GM12801 (cell line): ENCODE data around the gene SETD1B.

Experiments
- CTCF ChIP-seq: IDR thresholded peaks from one replicate; pipeline ENCODE4 v1.5.1; 2011; ENCODE audit warnings: control low read depth; ENCODE audit not compliant: insufficient read length; ENCODE audit errors: extremely low read depth

SETD1B gene

GRCh38 chr12:121781998-121782979 is 21.5 kb upstream of the SETD1B start:
- TF ChIP-seq CTCF: no peak

DNA sequence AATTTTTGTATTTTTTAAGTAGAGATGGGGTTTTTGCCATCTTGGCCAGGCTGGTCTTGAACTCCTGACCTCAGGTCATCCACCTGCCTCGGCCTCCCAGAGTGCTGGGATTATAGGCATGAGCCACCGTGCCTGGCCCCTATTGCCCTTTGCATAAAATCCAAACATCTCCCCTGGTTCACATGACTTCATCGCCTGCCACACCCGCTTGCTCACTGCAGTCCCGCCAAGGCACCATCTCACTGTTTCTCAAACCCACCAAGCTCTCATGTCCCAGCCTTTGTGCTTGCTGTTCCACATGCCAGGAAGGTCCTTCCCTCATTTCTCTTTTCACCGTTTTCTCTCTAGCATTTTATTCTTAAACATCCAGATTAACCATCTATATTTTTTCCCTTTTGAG is 20.0 kb upstream of the SETD1B start:
- no peak for TF ChIP-seq CTCF

DNA sequence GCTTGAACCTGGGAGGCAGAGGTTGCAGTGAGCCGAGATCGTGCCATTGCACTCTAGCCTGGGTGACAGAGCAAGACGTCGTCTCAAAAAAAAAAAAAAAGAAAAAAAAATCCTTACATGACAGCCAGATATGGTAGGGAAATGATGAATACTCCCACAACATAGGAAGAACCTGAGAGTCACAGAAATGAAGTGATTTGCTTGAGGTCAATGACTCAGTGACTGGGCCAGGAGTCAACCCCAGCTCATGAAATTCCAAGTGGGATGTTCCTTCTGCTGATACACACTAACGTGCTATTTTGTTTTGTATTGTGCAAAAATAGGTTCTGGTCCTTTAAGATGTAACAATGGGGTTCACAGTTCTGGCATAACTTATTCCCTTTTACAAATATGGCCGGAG is 19.3 kb upstream of the SETD1B start:
- TF ChIP-seq CTCF: no peak

GRCh38 chr12:121786440-121786825 is 17.4 kb upstream of the SETD1B start:
- no peak for TF ChIP-seq CTCF

DNA sequence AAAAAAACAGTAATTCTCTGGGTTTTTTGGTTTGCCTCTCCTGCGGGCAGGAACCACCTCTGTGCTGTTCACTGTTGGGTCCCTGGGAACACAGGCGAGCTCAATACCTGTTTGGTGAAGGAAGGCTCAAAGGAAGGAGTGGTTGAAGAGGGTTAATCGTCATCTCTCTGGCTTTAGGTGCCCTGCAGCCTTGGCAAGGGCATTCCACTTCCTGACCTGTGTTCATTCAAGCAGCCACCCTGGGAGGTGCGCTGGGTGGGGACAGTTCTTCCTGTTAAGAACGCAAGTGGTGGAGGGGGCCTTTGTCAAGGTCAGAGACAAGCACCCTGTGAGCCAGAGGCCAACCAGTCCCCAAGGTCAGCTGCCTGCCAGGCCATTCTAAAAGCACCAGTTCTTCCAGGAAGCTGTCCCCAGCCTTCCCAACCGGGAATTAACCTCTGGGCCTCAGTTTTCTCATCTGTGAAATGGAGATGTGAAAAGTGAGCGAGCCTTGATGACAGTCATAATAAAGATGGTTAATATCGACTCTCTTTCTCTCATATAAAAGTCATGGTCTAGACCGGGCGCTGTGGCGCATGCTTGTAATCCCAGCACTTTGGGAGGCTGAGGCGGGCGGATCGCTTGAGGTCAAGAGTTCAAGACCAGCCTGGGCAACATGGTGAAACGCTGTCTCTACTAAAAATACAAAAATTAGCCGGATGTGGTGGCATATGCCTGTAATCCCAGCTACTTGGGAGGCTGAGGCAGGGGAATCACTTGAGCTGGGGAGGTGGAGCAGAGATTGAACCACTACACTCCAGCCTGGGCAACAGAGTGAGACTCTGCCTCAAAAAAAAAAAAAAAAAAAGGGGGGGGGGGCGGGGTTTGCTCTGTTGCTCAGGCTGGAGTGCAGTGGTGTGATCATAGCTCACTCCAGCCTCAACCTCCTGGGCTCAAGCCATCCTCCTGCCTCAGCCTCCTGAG is 16.5 kb upstream of the SETD1B start:
- TF ChIP-seq CTCF: no peak

DNA sequence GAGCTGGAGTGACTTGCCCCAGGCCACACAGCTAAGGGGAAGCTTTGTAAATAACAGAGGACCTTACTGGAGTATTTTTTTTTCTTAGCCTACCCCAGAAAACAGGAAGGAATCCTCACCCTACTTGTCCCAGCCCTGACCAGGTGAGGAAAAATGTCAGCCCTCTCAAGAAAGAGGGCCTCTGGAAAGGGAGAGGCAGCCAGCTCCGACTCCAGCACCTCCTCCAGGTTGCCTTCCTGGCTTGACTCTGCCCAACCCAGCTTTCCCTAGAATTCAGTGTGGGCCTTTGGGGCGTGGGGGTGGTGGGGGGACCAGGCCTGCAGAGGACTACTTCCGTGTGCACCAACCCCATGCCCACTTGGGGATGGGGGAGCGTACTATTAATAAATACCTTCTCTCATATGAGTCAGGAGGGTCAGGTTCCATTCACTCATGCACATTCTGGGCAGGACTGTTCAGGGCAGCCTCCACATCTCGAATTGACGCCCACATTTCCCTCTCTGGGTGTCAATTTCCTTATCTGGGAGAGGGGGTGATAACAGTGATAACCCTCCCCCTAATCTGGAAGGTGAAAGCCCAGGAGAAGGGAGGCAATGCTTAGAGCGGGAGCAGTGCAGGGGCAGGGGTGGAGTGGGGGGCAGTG is 15.5 kb upstream of the SETD1B start:
- no peak for TF ChIP-seq CTCF
